ENCODE results near the gene HOXA7. TPM values are rescaled to one million over a fixed set of nuclear protein-coding genes. Genes with fewer than 3 reads are reported as not detected.
A peak's percentile ranks its signal among the peaks of the same experiment; 100 is the strongest.

Gene HOXA7
- total and polyA plus RNA-seq, 2 of the 8 experiments (the other 6 are each of a cell fraction or from before 2014, with no cell fraction given): 0.03 TPM; not detected in 1

DNA sequence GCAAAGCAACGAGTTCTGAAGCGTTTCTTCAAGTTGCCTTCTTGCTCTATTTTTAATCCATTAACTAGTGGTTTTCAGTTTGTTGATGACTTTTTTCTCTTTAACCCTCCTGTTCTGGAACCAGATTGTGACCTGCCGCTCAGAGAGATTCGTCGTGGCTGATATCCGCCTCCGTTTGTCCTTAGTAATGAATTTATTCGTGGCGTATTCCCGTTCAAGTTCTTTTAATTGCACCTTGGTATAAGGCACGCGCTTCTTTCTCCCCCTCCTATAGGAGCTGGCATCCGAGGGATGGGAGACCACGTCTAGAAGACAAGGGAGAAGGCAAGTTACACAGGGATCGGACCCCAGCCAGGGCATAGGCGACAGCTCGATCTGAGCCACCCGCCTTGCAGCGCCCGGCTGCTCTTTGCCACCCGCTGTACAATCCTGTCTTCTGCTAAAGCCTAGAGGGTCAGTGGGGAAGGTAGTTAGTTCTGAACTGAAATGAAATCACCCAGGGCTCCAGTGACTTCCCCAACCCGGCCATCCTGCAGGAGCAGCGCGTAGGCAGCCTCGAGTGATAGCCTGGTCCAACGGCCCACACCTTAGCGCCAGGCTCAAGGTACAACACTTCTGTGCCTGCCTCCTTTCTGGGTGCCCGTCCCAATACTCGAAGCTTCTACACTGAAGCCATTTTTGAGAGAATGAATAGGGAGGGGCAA is 41.8 kb upstream of the HOXA7 start (continued):
- TF ChIP-seq, protein P1, sequence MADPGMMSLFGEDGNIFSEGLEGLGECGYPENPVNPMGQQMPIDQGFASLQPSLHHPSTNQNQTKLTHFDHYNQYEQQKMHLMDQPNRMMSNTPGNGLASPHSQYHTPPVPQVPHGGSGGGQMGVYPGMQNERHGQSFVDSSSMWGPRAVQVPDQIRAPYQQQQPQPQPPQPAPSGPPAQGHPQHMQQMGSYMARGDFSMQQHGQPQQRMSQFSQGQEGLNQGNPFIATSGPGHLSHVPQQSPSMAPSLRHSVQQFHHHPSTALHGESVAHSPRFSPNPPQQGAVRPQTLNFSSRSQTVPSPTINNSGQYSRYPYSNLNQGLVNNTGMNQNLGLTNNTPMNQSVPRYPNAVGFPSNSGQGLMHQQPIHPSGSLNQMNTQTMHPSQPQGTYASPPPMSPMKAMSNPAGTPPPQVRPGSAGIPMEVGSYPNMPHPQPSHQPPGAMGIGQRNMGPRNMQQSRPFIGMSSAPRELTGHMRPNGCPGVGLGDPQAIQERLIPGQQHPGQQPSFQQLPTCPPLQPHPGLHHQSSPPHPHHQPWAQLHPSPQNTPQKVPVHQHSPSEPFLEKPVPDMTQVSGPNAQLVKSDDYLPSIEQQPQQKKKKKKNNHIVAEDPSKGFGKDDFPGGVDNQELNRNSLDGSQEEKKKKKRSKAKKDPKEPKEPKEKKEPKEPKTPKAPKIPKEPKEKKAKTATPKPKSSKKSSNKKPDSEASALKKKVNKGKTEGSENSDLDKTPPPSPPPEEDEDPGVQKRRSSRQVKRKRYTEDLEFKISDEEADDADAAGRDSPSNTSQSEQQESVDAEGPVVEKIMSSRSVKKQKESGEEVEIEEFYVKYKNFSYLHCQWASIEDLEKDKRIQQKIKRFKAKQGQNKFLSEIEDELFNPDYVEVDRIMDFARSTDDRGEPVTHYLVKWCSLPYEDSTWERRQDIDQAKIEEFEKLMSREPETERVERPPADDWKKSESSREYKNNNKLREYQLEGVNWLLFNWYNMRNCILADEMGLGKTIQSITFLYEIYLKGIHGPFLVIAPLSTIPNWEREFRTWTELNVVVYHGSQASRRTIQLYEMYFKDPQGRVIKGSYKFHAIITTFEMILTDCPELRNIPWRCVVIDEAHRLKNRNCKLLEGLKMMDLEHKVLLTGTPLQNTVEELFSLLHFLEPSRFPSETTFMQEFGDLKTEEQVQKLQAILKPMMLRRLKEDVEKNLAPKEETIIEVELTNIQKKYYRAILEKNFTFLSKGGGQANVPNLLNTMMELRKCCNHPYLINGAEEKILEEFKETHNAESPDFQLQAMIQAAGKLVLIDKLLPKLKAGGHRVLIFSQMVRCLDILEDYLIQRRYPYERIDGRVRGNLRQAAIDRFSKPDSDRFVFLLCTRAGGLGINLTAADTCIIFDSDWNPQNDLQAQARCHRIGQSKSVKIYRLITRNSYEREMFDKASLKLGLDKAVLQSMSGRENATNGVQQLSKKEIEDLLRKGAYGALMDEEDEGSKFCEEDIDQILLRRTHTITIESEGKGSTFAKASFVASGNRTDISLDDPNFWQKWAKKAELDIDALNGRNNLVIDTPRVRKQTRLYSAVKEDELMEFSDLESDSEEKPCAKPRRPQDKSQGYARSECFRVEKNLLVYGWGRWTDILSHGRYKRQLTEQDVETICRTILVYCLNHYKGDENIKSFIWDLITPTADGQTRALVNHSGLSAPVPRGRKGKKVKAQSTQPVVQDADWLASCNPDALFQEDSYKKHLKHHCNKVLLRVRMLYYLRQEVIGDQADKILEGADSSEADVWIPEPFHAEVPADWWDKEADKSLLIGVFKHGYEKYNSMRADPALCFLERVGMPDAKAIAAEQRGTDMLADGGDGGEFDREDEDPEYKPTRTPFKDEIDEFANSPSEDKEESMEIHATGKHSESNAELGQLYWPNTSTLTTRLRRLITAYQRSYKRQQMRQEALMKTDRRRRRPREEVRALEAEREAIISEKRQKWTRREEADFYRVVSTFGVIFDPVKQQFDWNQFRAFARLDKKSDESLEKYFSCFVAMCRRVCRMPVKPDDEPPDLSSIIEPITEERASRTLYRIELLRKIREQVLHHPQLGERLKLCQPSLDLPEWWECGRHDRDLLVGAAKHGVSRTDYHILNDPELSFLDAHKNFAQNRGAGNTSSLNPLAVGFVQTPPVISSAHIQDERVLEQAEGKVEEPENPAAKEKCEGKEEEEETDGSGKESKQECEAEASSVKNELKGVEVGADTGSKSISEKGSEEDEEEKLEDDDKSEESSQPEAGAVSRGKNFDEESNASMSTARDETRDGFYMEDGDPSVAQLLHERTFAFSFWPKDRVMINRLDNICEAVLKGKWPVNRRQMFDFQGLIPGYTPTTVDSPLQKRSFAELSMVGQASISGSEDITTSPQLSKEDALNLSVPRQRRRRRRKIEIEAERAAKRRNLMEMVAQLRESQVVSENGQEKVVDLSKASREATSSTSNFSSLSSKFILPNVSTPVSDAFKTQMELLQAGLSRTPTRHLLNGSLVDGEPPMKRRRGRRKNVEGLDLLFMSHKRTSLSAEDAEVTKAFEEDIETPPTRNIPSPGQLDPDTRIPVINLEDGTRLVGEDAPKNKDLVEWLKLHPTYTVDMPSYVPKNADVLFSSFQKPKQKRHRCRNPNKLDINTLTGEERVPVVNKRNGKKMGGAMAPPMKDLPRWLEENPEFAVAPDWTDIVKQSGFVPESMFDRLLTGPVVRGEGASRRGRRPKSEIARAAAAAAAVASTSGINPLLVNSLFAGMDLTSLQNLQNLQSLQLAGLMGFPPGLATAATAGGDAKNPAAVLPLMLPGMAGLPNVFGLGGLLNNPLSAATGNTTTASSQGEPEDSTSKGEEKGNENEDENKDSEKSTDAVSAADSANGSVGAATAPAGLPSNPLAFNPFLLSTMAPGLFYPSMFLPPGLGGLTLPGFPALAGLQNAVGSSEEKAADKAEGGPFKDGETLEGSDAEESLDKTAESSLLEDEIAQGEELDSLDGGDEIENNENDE (IDR thresholded peaks at IDR 0.05; ENCODE audit: insufficient replicate concordance, low read length): no peak
- TF ChIP-seq TCF12 (IDR thresholded peaks at IDR 0.05; ENCODE audit: low read depth, low read length): no peak
- peak; percentile 84 for TF ChIP-seq RNF2 (IDR thresholded peaks at IDR 0.05; ENCODE audit: borderline replicate concordance, low read depth, low read length, missing control alignments, poor library complexity, severe bottlenecking)
- TF ChIP-seq EGR1 (IDR thresholded peaks at IDR 0.05; ENCODE audit: borderline replicate concordance, low read depth, low read length): no peak
- no peak for TF ChIP-seq PHF8 (conservative IDR thresholded peaks at IDR 0.05; ENCODE audit: low read depth, low read length)
- TF ChIP-seq SIX5 (IDR thresholded peaks at IDR 0.05; ENCODE audit: low read depth, low read length): no peak
- peak; percentile 97 for TF ChIP-seq EZH2 (IDR thresholded peaks at IDR 0.05; ENCODE audit: low read depth, low read length, severe bottlenecking)

All from H1 (cell line).